ENCODE results near the gene SORCS2. TPM values are rescaled to one million over a fixed set of nuclear protein-coding genes. Genes with fewer than 3 reads are reported as not detected.

SORCS2 gene
- total RNA-seq, 2 donors from 2014 or later, result 0.68 to 0.92 TPM

DNA sequence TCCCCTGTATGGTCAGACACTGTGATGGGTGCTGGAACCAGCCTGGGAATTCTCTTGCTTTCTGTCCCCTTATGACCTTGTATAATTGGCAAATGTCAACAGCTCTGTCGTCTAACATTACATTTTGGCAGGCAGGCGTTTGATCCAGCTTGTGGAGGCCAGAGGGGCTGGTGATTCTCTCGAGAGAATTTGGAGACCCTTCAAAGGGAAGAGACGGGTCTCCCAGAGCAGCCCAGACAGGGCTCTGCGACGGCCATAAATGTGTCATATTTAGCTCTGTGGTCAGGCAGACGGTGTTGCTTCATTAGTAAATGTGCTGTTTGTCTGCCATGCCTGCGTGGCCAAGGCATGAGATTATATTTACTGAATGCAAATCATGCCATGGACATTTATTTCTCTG, 68.7 kb downstream of the SORCS2 start:
- no peak overlapping the region for H3K27ac ChIP-seq
- H3K9me3 ChIP-seq, result no peaks in the 10 kb centered on the region
- H3K27me3 ChIP-seq (replicated peaks; ENCODE audit: insufficient read depth), result no peaks in the 10 kb centered on the region
- DNase-seq (ENCODE audit: low spot score) (no peak), ATAC-seq (ENCODE audit: insufficient number of reproducible peaks, low FRiP score, low read depth) (no peak)
- H3K4me3 ChIP-seq, result no peak overlapping the region
- no peaks in the 10 kb centered on the region for H3K36me3 ChIP-seq
- H3K4me1 ChIP-seq (ENCODE audit: control insufficient read depth in 1 of 2, low read depth in 2 of 2), result peaks cover 6 to 12% of the 10 kb centered on the region in 2 donors
- TF ChIP-seq, protein P1, sequence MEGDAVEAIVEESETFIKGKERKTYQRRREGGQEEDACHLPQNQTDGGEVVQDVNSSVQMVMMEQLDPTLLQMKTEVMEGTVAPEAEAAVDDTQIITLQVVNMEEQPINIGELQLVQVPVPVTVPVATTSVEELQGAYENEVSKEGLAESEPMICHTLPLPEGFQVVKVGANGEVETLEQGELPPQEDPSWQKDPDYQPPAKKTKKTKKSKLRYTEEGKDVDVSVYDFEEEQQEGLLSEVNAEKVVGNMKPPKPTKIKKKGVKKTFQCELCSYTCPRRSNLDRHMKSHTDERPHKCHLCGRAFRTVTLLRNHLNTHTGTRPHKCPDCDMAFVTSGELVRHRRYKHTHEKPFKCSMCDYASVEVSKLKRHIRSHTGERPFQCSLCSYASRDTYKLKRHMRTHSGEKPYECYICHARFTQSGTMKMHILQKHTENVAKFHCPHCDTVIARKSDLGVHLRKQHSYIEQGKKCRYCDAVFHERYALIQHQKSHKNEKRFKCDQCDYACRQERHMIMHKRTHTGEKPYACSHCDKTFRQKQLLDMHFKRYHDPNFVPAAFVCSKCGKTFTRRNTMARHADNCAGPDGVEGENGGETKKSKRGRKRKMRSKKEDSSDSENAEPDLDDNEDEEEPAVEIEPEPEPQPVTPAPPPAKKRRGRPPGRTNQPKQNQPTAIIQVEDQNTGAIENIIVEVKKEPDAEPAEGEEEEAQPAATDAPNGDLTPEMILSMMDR (IDR thresholded peaks at IDR 0.05), result no peak

DNA sequence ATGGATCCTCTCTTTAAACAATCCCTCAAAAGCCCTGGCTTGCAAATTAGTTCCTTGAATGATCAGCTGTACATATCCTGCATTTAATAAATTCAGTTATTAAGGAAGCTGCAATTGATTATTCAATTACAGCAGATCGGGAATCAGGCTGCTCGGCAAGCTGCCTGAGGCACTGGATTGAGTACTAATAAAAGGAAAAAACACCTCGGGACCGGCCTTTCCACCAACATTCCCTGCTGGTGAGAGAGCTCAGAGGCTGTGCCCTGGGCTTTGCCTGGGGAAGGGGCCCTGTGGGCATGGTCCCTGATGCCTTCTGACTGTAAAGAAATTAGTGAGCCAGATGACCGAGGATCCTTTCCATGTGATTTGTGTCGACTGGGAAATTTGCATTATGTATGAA, 69.2 kb downstream of the SORCS2 start:
- no peaks in the 10 kb centered on the region for H3K27me3 ChIP-seq (replicated peaks; ENCODE audit: insufficient read depth)
- no peak overlapping the region for H3K27ac ChIP-seq
- H3K9me3 ChIP-seq, result no peaks in the 10 kb centered on the region
- ATAC-seq (ENCODE audit: insufficient number of reproducible peaks, low FRiP score, low read depth) (no peak), DNase-seq (ENCODE audit: low spot score) (no peak)
- peaks cover 4 to 7% of the 10 kb centered on the region in 2 donors for H3K4me1 ChIP-seq (ENCODE audit: control insufficient read depth in 1 of 2, low read depth in 2 of 2)
- no peaks in the 10 kb centered on the region for H3K36me3 ChIP-seq
- TF ChIP-seq, protein P1 (IDR thresholded peaks at IDR 0.05), result no peak
- no peak overlapping the region for H3K4me3 ChIP-seq

- no peak overlapping the region for H3K4me3 ChIP-seq
- no peak for ATAC-seq (ENCODE audit: insufficient number of reproducible peaks, low FRiP score, low read depth)
- peaks cover 0 to 1% of the 10 kb centered on the region in 2 donors for H3K4me1 ChIP-seq (ENCODE audit: control insufficient read depth in 1 of 2, low read depth in 2 of 2)
- no peak for DNase-seq (ENCODE audit: low spot score)
- H3K27me3 ChIP-seq (replicated peaks; ENCODE audit: insufficient read depth), result no peaks in the 10 kb centered on the region
- H3K9me3 ChIP-seq, result no peaks in the 10 kb centered on the region
- H3K36me3 ChIP-seq, result no peaks in the 10 kb centered on the region
- H3K27ac ChIP-seq, result no peak overlapping the region
- TF ChIP-seq, protein P1 (IDR thresholded peaks at IDR 0.05), result no peak
These were observed 69.8 kb downstream of the SORCS2 start for GRCh38 chr4:7262134-7262533.

- H3K9me3 ChIP-seq, result no peaks in the 10 kb centered on the region
- ATAC-seq (ENCODE audit: insufficient number of reproducible peaks, low FRiP score, low read depth) (no peak), DNase-seq (ENCODE audit: low spot score) (no peak)
- no peak overlapping the region for H3K4me3 ChIP-seq
- no peaks in the 10 kb centered on the region for H3K27me3 ChIP-seq (replicated peaks; ENCODE audit: insufficient read depth)
- TF ChIP-seq, protein P1 (IDR thresholded peaks at IDR 0.05), result no peak
- no peaks in the 10 kb centered on the region for H3K36me3 ChIP-seq
- no peaks in the 10 kb centered on the region for H3K4me1 ChIP-seq (ENCODE audit: control insufficient read depth in 1 of 2, low read depth in 2 of 2)
- no peak overlapping the region for H3K27ac ChIP-seq
These were observed 70.8 kb downstream of the SORCS2 start for GRCh38 chr4:7263166-7263565.

- no peak for ATAC-seq (ENCODE audit: insufficient number of reproducible peaks, low FRiP score, low read depth)
- H3K27ac ChIP-seq, result no peak overlapping the region
- no peaks in the 10 kb centered on the region for H3K9me3 ChIP-seq
- DNase-seq (ENCODE audit: low spot score), result no peak
- H3K27me3 ChIP-seq (replicated peaks; ENCODE audit: insufficient read depth), result no peaks in the 10 kb centered on the region
- TF ChIP-seq, protein P1 (IDR thresholded peaks at IDR 0.05), result no peak
- H3K4me3 ChIP-seq, result no peak overlapping the region
- no peaks in the 10 kb centered on the region for H3K36me3 ChIP-seq
- no peaks in the 10 kb centered on the region for H3K4me1 ChIP-seq (ENCODE audit: control insufficient read depth in 1 of 2, low read depth in 2 of 2)
These were observed 72.4 kb downstream of the SORCS2 start for GRCh38 chr4:7264694-7265093.
